ENCODE data around the gene PLOD1. TPM values are rescaled to one million over a fixed set of nuclear protein-coding genes. Genes with fewer than 3 reads are reported as not detected.
"Not testable (repeated sequence)": the region's sequence is repeated elsewhere in the genome, so short reads cannot be mapped to it uniquely, and the experiment has no call there.

Gene PLOD1
- total and polyA plus RNA-seq, 8 donors = 20.0 to 55.2 (median 35.1) TPM

GRCh38 chr1:12005488-12006166, 71.1 kb downstream of the PLOD1 start:
- ATAC-seq (no peak), DNase-seq (peak in 2 of 6 donors; percentile 7 to 16), FAIRE-seq (no peak)
- 90 to 94% methylated on average over 9 of the region's 9 CpGs for WGBS, 2 donors
- Histone ChIP-seq H3K36me3 (peaks cover 3 to 76% (median 46%) of the 10 kb centered on the region in 3 donors), H3K27ac (no peak overlapping the region), H3K27me3 (no peaks in the 10 kb centered on the region), H3K4me1 (no peaks in the 10 kb centered on the region), H3K9me3 (no peaks in the 10 kb centered on the region), H3K4me3 (no peak overlapping the region)
- TF ChIP-seq CTCF (IDR thresholded peaks at IDR 0.05) = no peak
- intact Hi-C loops (cut with DNase I) = no loop called here

DNA sequence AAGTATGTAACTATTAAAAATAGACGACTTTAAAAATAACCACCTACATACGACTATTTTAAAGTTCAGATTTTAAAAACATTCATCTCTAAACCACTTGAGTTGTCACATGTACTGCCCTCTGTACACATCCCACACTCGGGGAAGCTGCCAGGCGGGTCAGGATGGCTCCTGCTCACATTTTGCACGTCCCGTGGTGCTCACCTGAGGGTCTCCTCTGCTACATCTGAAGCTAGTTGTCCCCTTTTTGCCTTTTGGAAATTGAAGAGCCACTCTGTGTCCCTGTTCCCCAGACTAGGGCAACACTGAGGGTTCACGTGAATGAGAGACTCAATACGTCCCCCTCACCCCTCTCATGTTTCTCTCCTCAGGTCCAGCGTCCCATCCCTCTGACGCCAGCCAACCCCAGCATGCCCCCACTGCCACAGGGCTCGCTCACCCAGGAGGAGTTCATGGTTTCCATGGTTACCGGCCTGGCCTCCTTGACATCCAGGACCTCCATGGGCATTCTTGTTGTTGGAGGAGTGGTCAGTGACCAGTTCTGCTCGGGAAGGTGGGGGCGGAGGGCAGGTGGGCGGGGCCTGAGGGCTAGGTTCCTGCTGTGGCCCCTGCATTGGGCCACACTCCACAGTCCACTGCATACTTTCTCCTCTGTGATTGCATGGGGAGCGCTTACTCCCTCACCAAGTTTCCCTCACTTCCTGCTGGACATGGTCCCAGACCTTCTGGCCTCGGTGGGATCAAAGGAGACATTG, 71.8 kb downstream of the PLOD1 start:
- DNase-seq = peak in 2 of 6 donors; percentile 12 to 26
- 90 to 92% methylated on average over 17 of the region's 17 CpGs for WGBS, 2 donors
- no peak overlapping the region for H3K4me3 ChIP-seq
- no peak for ATAC-seq
- H3K36me3 ChIP-seq = peaks cover 3 to 78% (median 50%) of the 10 kb centered on the region in 3 donors
- H3K9me3 ChIP-seq = no peaks in the 10 kb centered on the region
- TF ChIP-seq CTCF (IDR thresholded peaks at IDR 0.05) = no peak
- H3K27ac ChIP-seq = no peak overlapping the region
- FAIRE-seq = no peak
- no peaks in the 10 kb centered on the region for H3K4me1 ChIP-seq
- no peaks in the 10 kb centered on the region for H3K27me3 ChIP-seq
- intact Hi-C loops (cut with DNase I) = no loop called here

DNA sequence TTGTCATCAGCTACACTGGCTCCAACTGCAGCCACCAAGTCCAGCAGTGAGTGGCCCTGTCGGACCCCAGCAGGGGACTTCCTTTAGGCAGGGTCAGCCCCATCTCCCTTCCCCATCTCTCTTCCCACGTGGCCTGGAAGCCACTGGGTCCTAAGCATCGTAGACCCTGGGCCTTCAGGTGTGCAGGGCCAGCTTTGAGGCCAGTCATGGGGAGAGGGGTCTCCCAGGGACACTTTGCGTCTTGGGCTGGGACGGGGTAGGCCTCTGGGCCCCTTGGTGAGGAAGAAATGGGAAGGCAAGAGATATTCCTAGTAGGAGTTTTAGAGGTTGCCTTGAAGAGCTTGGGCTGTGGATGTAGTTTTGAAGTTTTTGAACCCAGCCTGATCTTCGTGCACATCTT, 72.7 kb downstream of the PLOD1 start:
- peak in 2 of 6 donors; percentile 8 to 34 for DNase-seq
- no peak for FAIRE-seq
- H3K4me3 ChIP-seq = no peak overlapping the region
- 92 to 97% methylated on average over 6 of the region's 6 CpGs for WGBS, 2 donors
- H3K27ac ChIP-seq = no peak overlapping the region
- intact Hi-C loops (cut with DNase I) = no loop called here
- no peak for TF ChIP-seq CTCF (IDR thresholded peaks at IDR 0.05)
- H3K4me1 ChIP-seq = no peaks in the 10 kb centered on the region
- H3K36me3 ChIP-seq = peaks cover 3 to 76% (median 47%) of the 10 kb centered on the region in 3 donors
- ATAC-seq = no peak
- no peaks in the 10 kb centered on the region for H3K27me3 ChIP-seq
- no peaks in the 10 kb centered on the region for H3K9me3 ChIP-seq

GRCh38 chr1:12008355-12008754, 73.8 kb downstream of the PLOD1 start:
- H3K27ac ChIP-seq; ATAC-seq; intact Hi-C loops (cut with DNase I); FAIRE-seq; H3K27me3 ChIP-seq; H3K9me3 ChIP-seq; H3K4me1 ChIP-seq; H3K4me3 ChIP-seq: not testable (repeated sequence)
- 97 to 98% methylated on average over 12 to 33 of the region's 33 CpGs for WGBS, 2 donors
- peak in 1 of 6 donors; percentile 16 for DNase-seq
- peaks cover 3 to 65% (median 46%) of the 10 kb centered on the region in 3 donors for H3K36me3 ChIP-seq

- WGBS, 2 donors = 93 to 95% methylated on average over 9 of the region's 9 CpGs
- peaks cover 3 to 55% (median 42%) of the 10 kb centered on the region in 3 donors for H3K36me3 ChIP-seq
- intact Hi-C loops (cut with DNase I) = no loop called here
- no peak for ATAC-seq
- H3K4me1 ChIP-seq = no peaks in the 10 kb centered on the region
- H3K27ac ChIP-seq = no peak overlapping the region
- H3K9me3 ChIP-seq = no peaks in the 10 kb centered on the region
- H3K27me3 ChIP-seq = no peaks in the 10 kb centered on the region
- FAIRE-seq = no peak
- H3K4me3 ChIP-seq = no peak overlapping the region
- peak in 1 of 6 donors; percentile 8 for DNase-seq
- TF ChIP-seq CTCF (IDR thresholded peaks at IDR 0.05) = no peak
Observed at GRCh38 chr1:12009318-12009947, 74.9 kb downstream of the PLOD1 start.
